ENCODE data around the gene FAM193A. TPM values are rescaled to one million over a fixed set of nuclear protein-coding genes. Genes with fewer than 3 reads are reported as not detected.
"Not testable (repeated sequence)": the region's sequence is repeated elsewhere in the genome, so short reads cannot be mapped to it uniquely, and the experiment has no call there.

The FAM193A gene
- total RNA-seq, 1 donor from 2014 or later = 26.1 TPM

DNA sequence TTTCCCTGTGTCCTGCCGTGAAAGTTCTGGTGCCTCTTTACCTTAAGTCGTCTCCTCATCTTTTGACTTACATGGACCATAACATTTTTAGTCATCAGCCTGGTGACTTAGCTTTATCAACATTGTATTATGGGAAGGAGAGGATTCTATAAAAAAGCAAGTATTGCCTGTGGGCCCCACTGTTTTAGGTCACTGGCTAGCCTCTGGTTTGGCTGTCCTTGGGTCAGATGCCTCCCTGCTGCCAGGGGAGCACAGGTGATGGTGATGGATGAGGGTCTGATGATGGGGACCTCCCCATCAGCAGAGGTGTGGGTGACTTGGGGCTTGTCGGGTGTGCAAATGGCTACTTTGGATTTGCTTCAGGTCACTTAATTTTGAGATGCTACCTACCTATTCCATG is 51.8 kb downstream of the FAM193A start:
- Histone ChIP-seq H3K27ac (no peak overlapping the region), H3K4me1 (peaks cover 76% of the 10 kb centered on the region), H3K27me3 (ENCODE audit: low read depth) (no peaks in the 10 kb centered on the region), H3K9me3 (no peaks in the 10 kb centered on the region), H3K36me3 (no peaks in the 10 kb centered on the region), H3K4me3 (no peak overlapping the region)
- intact Hi-C loops (cut with DNase I) = no loop called here
- ATAC-seq = no peak
- DNase-seq = no peak
- TF ChIP-seq, protein P1, sequence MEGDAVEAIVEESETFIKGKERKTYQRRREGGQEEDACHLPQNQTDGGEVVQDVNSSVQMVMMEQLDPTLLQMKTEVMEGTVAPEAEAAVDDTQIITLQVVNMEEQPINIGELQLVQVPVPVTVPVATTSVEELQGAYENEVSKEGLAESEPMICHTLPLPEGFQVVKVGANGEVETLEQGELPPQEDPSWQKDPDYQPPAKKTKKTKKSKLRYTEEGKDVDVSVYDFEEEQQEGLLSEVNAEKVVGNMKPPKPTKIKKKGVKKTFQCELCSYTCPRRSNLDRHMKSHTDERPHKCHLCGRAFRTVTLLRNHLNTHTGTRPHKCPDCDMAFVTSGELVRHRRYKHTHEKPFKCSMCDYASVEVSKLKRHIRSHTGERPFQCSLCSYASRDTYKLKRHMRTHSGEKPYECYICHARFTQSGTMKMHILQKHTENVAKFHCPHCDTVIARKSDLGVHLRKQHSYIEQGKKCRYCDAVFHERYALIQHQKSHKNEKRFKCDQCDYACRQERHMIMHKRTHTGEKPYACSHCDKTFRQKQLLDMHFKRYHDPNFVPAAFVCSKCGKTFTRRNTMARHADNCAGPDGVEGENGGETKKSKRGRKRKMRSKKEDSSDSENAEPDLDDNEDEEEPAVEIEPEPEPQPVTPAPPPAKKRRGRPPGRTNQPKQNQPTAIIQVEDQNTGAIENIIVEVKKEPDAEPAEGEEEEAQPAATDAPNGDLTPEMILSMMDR (IDR thresholded peaks at IDR 0.05) = no peak

DNA sequence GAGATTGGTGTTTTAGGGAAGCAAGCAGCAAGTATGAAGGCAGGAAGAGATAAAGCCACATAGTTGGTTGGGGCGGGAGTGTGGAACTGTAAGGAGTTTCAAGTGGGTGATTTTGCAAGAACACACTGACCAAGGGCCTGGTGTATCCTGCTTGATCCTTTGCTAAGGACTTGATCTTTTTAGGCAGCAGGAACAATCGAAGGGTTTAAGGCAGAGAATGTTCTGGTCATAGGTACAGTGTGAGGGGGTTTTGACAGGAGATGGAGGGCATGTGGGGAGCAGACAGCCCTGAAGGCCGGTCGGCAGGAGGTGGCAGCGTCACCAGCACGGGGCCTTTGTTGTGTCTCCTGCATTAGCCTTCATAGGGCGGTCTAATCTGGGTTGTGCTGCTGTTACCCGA is 54.7 kb downstream of the FAM193A start:
- DNase-seq (no peak), ATAC-seq (peak; percentile 92 to 95)
- Histone ChIP-seq H3K27me3 (ENCODE audit: low read depth) (no peaks in the 10 kb centered on the region), H3K27ac (peak overlapping the region; percentile 63), H3K9me3 (no peaks in the 10 kb centered on the region), H3K4me1 (peaks cover 78% of the 10 kb centered on the region), H3K4me3 (no peak overlapping the region), H3K36me3 (no peaks in the 10 kb centered on the region)
- TF ChIP-seq, protein P1 (IDR thresholded peaks at IDR 0.05) = no peak
- intact Hi-C loops (cut with DNase I) = no loop called here

DNA sequence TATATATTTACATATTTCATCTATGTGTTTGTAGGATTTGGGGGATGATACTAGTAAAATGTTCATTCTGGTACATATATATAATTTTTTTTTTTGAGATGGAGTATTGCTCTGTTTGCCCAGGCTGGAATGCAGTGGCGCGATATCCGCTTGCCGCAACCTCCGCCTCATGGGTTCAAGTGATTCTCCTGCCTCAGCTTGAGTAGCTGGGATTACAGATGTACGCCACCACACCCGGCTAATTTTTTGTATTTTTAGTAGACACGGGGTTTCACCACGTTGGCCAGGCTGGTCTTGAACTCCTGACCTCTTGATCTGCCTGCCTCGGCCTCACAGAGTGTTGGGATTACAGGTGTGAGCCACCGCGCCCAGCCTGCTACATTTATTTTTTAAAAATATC is 55.6 kb downstream of the FAM193A start:
- DNase-seq; H3K27me3 ChIP-seq (ENCODE audit: low read depth); H3K4me3 ChIP-seq; intact Hi-C loops (cut with DNase I); H3K9me3 ChIP-seq; H3K36me3 ChIP-seq: not testable (repeated sequence)
- peak in 1 of 2 donors; percentile 50 for ATAC-seq
- H3K27ac ChIP-seq = peak overlapping the region; percentile 43
- H3K4me1 ChIP-seq = peaks cover 79% of the 10 kb centered on the region

DNA sequence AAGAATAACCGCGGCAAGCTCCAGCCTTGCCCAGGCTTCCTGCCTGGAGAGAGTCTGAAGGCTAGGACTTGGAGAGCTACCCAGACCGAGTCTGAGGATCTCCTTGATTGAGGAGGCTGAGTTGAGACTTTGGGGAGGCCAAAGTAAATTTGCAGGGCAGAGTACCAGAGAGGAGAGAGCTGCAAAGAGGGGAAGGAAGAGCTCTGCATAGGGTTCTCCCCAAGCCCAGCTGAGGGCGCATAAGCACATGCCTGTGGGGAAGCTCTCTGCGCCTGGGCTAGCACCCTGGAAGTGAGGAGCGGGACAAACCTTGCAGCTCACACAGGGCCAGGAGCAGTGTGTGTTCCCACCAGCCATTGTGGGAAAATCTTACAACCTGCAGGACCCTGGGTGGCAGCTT is 56.1 kb downstream of the FAM193A start:
- ATAC-seq = peak; percentile 22 to 40
- intact Hi-C loops (cut with DNase I) = no loop called here
- Histone ChIP-seq H3K27ac (peak overlapping the region; percentile 43), H3K27me3 (ENCODE audit: low read depth) (no peaks in the 10 kb centered on the region), H3K36me3 (peaks cover 10% of the 10 kb centered on the region), H3K4me1 (peaks cover 79% of the 10 kb centered on the region), H3K4me3 (no peak overlapping the region), H3K9me3 (no peaks in the 10 kb centered on the region)
- no peak for DNase-seq
- TF ChIP-seq, protein P1 (IDR thresholded peaks at IDR 0.05) = no peak

DNA sequence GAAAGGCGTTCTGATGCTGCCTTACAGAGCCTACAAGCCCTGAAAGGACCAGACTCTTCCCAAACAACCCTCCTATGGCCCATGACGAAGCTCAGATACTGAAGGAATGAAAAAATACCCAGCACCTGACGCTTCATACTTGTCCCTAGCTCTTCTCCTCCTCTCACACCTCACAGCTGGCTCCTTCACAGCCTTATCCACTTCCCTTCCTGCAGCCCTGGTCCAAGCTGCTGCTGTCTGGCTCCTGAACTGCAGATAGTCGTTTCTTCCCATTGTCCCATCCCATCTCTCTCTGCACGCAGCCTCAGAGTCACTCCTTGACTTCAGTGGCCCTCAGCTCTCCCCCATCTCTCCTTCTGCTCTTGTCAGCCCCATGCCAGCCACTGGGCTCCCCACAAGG is 56.6 kb downstream of the FAM193A start:
- intact Hi-C loops (cut with DNase I) = no loop called here
- no peak overlapping the region for H3K27ac ChIP-seq
- no peak overlapping the region for H3K4me3 ChIP-seq
- TF ChIP-seq, protein P1 (IDR thresholded peaks at IDR 0.05) = no peak
- H3K27me3 ChIP-seq (ENCODE audit: low read depth) = no peaks in the 10 kb centered on the region
- DNase-seq (no peak), ATAC-seq (no peak)
- peaks cover 10% of the 10 kb centered on the region for H3K36me3 ChIP-seq
- peaks cover 76% of the 10 kb centered on the region for H3K4me1 ChIP-seq
- H3K9me3 ChIP-seq = no peaks in the 10 kb centered on the region

DNA sequence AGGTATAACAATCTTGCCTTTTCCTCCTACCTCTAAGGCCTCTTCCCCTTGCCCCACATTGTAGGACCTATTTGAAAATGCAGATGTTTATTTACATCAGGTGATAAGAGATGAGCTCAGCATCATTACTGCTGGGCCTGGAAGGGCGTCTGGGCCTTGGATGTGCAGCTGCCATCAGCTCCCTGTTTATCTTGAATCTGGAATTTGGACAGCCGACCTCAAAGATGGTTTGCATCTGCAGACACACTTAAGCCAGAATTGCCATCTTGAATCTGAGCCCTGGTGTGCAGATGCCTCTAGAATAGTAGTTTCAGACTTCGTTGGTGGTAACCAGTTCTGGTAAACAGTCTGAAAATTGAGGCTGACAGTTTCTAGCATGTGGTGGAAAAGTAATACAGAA is 59.0 kb downstream of the FAM193A start:
- peaks cover 76% of the 10 kb centered on the region for H3K4me1 ChIP-seq
- no peak overlapping the region for H3K27ac ChIP-seq
- ATAC-seq (no peak), DNase-seq (no peak)
- TF ChIP-seq, protein P1 (IDR thresholded peaks at IDR 0.05) = no peak
- no peaks in the 10 kb centered on the region for H3K27me3 ChIP-seq (ENCODE audit: low read depth)
- H3K9me3 ChIP-seq = no peaks in the 10 kb centered on the region
- no peak overlapping the region for H3K4me3 ChIP-seq
- intact Hi-C loops (cut with DNase I) = no loop called here
- H3K36me3 ChIP-seq = peaks cover 15% of the 10 kb centered on the region
